ENCODE measurements around the gene CHODL. TPM values are rescaled to one million over a fixed set of nuclear protein-coding genes. Genes with fewer than 3 reads are reported as not detected.

Gene CHODL
- total and polyA plus RNA-seq, 2 of the 4 experiments (the other 2 are of a cell fraction) = under 0.01 TPM; not detected in 1

GRCh38 chr21:18267496-18267895, 22.9 kb downstream of the CHODL start:
- dilution Hi-C loops (cut with HindIII; ENCODE audit: low sequenced_read_pairs, unreplicated experiment) (no loop called here), intact Hi-C loops (cut with micrococcal nuclease) (no loop called here), in situ Hi-C loops (cut with MboI; ENCODE audit: low sequenced_read_pairs) (no loop called here)
- no peak overlapping the region for H2AFZ ChIP-seq (replicated peaks; ENCODE audit: low read length, poor library complexity)
- H4K5ac ChIP-seq (ENCODE audit: low read depth, low read length) = no peak overlapping the region
- H3K27ac ChIP-seq (ENCODE audit: insufficient read depth, low read length) = no peak overlapping the region
- no peaks in the 10 kb centered on the region for H3K79me1 ChIP-seq (ENCODE audit: low read depth in 1 of 2, low read length in 2 of 2)
- H4K20me1 ChIP-seq (ENCODE audit: insufficient read depth, low read length) = no peaks in the 10 kb centered on the region
- no peak overlapping the region for H3K23ac ChIP-seq (ENCODE audit: low read depth, low read length)
- no peaks in the 10 kb centered on the region for H3K27me3 ChIP-seq (ENCODE audit: control insufficient read depth, insufficient read depth, low read length)
- H3K4me3 ChIP-seq (ENCODE audit: insufficient read depth, low read depth, low read length) = no peak overlapping the region
- no peak overlapping the region for H4K8ac ChIP-seq (ENCODE audit: low read depth in 2 of 2, low read length in 2 of 2)
- H3K4me2 ChIP-seq (ENCODE audit: low read depth, low read length) = no peak overlapping the region
- H3K4me1 ChIP-seq (ENCODE audit: control insufficient read depth, insufficient read depth, low read length) = no peaks in the 10 kb centered on the region
- H3K14ac ChIP-seq (replicated peaks; ENCODE audit: low read depth, low read length) = no peak overlapping the region
- TF ChIP-seq RAD21 (IDR thresholded peaks at IDR 0.05; ENCODE audit: low read length) = no peak
- TF ChIP-seq USF2 (IDR thresholded peaks at IDR 0.05; ENCODE audit: low read depth, low read length) = no peak
- TF ChIP-seq MAFK (IDR thresholded peaks at IDR 0.05; ENCODE audit: low read depth, low read length) = no peak
- TF ChIP-seq MXI1 (IDR thresholded peaks at IDR 0.05; ENCODE audit: borderline replicate concordance, low read depth, low read length) = no peak
- no peak overlapping the region for H2BK20ac ChIP-seq (ENCODE audit: low read depth, low read length)
- H2AK5ac ChIP-seq (ENCODE audit: low read depth, low read length) = no peak overlapping the region
- H2BK15ac ChIP-seq (ENCODE audit: low read depth, low read length) = no peak overlapping the region
- ChIA-PET CTCF (no interaction called here), POLR2A (ENCODE audit: unreplicated experiment) (no interaction called here)
- H3K9me3 ChIP-seq (ENCODE audit: control insufficient read depth, insufficient read depth, low read length) = peaks cover 2% of the 10 kb centered on the region; the same call in 1 of the 2 replicates
- H3K56ac ChIP-seq (ENCODE audit: extremely low read depth, insufficient read depth, low read length) = no peak overlapping the region
- 33% methylated on average over 1 of the region's 1 CpG; no CpG with 5 or more reads in 1 of the 2 experiments for WGBS, 2 experiments (ENCODE audit: extremely low coverage in 2 of 2, insufficient read length in 1 of 2)
- no TSS peak for BruUV-seq (replicated peaks)
- no peak overlapping the region for H4K91ac ChIP-seq (ENCODE audit: insufficient read depth, low read depth, low read length)
- no peak overlapping the region for H2BK5ac ChIP-seq (ENCODE audit: low read depth, low read length, poor library complexity, severe bottlenecking)
- no peak for ATAC-seq (ENCODE audit: low read depth)
- no peak overlapping the region for H3K4ac ChIP-seq (ENCODE audit: low read depth, low read length)
- no peak overlapping the region for H2BK120ac ChIP-seq (ENCODE audit: low read depth, low read length)
- no peak for DNase-seq
- no peak overlapping the region for H3K18ac ChIP-seq (ENCODE audit: low read depth, low read length)
- no peak overlapping the region for H3K9ac ChIP-seq (ENCODE audit: low read depth, low read length)
- no peak overlapping the region for H2AK9ac ChIP-seq (replicated peaks; ENCODE audit: low read depth, low read length, poor library complexity)
- H3K36me3 ChIP-seq (ENCODE audit: control insufficient read depth, insufficient read depth, low read length) = no peaks in the 10 kb centered on the region
- no peaks in the 10 kb centered on the region for H3K9me1 ChIP-seq (ENCODE audit: insufficient read depth, low read length)
